Measurements from ENCODE around the gene ATXN10. TPM values are rescaled to one million over a fixed set of nuclear protein-coding genes. Genes with fewer than 3 reads are reported as not detected.

ATXN10 gene
- total RNA-seq, 1 experiment from 2014 or later: 103 TPM

GRCh38 chr22:45890351-45890635, 218.7 kb downstream of the ATXN10 start:
- no peak for DNase-seq (ENCODE audit: low read depth)

DNA sequence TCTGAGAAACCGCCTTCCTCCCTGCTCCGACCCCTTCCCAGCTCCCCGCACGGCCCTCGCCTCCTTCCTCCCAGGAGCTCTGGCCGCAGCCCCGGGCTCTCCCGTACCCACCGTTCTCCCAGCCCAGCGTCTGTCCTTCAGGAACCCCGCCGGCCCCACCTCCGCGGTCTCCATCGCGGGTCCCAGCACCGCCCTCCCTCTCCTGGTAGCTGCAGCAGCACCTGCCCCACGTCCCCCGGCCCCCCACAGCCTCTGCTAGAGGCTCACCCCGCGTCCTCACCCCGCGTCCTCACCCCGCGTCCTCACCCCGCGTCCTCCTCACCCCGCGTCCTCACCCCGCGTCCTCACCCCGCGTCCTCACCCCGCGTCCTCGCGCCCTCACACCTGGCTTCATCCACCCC, 219.4 kb downstream of the ATXN10 start:
- no peak for DNase-seq (ENCODE audit: low read depth)

- no peak for DNase-seq (ENCODE audit: low read depth)
Measured at GRCh38 chr22:45891471-45891995, 219.9 kb downstream of the ATXN10 start.

DNA sequence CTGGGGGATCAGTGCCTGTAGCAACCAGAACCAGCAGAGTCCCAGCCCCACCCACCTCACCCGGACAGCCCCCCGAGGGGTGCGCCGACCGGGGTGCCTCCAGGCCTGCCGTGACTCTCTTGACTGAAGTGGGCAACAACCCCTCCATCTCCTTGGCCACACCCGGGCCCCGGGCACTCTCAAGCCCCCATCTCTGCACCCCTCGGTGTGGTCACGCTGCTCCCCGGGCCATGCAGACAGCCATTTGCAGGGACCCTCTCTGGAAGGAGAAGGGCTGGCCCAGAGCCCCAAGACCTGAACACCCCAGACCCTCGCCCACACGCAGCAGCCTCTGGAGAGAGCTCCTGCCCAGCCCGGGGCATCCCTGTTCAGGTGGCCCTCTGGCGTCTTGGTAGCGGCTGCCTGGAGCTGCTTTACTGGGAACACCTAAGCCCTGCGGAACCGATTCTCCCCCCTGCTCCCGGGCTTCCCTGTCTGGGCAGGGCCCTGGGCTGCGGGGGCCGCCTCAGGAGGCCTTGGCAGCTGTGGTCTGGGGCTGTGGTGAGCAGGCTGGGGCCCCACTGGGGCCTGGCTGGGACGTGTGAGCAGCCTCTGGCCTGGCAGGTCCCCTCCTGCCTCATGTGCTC, 220.5 kb downstream of the ATXN10 start:
- DNase-seq (ENCODE audit: low read depth): no peak

GRCh38 chr22:45892681-45893461, 221.2 kb downstream of the ATXN10 start:
- no peak for DNase-seq (ENCODE audit: low read depth)

DNA sequence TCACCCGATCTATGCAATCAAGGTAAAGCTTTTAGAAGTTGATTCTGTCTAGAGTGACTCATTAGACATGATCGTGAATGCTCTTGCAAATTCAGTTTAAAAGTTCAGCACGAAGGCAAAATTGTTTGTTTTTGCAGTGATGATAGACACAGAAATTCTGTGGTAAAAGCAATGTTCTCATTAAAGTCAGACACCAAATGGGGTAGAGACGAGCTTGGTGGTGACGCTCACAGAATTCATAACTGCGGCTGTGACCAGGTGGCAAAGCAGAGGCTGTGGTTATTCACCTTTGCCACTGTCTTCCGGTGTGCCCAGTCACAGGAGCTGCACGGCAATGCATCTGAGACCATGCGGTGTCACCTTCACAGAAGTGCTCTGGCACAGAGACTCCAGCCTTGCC, 221.9 kb downstream of the ATXN10 start:
- DNase-seq (ENCODE audit: low read depth): no peak

Other genes starting within 250 kb of the ATXN10 start
- 1.7 and 2.1 TPM in 2 replicates for gene FBLN1, start 169.0 kb upstream of the ATXN10 start, total RNA-seq (2014; rRNA removed; shearing (Covaris generic))

All from RPMI7951 (cell line).